Stimulated activated CD4-positive, alpha-beta T cell treated with anti-CD3 and anti-CD28 coated beads, Interleukin-1b, Interleukin-23, amount 100 ng/mL, for 24 hours (primary cell): ENCODE data around the gene TNFRSF8.
"Not testable (repeated sequence)": the region's sequence is repeated elsewhere in the genome, so short reads cannot be mapped to it uniquely, and the experiment has no call there.

Source experiments
- DNase-seq, 4 experiments: peaks; one replicate each; pipeline ENCODE4 v3.0.0-alpha.2; 2020; ENCODE audit warnings: low read depth in 4 of 4, low spot score in 1 of 4

TNFRSF8 gene

DNA sequence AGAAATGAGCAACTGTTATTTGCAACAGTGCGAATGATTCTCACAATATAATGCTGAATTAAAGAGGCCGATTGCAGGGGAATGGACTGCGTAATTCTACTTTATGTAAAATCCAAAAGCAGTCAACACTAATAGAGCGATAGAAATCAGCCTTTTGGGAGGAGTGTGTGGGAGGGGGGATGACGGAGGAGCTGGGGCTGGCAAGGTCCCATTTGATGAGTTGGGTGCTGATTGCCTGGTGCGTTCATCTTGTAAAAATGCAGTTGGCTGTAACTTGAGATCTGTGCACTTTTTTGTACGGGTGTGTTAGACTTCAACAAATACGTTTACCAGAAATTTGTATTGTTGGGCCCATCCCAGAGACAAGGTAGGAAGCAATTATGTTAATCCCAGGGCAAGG is 20.7 kb downstream of the TNFRSF8 start:
- no peak for DNase-seq

DNA sequence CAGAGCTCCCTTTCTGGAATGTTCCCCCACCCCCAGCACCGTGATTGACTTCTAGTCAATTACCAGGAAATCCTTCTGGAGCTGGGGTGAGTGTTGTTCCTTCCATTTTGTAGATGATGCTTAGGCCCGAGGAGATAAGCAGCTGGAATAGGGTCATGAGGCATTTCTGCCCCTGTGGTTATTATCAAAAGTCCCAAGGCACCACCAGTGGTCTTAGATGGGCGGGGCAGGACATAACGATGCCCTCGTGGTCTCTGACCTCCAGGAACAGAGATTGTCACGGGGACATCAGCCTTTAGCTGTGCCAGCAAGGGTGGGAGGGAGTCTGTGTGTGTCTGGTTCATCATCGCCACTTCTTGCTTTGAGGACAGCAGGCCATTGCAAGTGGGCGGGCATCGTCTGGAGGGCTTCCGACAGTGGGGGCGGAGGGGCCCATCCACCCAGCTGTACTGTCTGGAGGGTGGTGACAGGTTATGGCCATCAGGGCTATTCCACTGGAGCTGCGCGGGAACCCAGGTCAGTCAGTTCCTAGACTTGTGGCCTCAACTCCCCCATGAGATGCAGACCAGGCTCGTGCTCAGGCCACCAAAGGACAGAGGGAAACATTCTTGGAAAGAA is 22.6 kb downstream of the TNFRSF8 start:
- no peak for DNase-seq

DNA sequence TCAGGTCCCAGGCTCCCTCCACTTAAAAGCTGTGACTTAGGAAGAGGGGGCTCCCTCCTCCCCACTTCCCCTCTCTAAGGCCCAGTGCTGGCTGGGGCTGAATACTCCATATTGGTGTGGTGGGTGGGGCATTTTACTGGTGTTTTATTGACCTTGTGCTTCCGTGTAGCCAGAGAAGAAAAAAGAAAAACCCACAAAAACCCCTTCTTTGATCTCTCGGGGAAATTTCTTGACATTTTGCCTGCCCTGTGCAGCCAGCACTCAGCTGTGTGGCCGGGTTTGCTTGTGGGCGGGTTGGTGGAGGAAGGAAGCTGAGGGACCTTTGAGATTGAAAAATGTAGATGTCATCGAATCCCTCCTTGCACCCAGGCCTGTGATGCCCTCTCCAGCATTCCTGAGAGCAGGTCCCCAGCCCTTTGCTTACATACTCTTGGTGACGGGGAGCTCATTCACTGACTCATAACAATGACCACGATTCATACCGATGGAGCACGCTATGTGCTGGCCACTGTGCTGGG is 24.8 kb downstream of the TNFRSF8 start:
- DNase-seq: no peak

DNA sequence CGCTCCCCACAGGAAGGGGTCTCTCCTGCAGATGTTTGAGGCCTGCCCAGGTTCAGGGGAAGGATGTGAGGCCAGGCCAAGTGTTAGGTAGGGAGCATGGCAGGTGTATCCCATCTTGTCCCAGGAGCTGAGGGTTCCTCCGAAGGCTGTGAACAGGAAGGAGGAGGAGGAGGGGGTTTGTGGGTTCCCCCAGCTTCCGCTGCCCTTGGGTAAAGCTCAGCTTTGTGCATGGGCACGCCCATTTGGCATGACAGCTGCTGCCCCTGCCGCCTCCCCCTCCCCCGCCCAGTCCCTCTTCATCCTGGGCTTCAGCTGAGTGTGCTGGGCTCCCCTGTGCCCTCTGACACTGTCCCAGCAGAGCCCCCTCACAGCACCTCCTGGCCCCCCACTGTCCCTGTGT is 25.5 kb downstream of the TNFRSF8 start:
- no peak for DNase-seq

DNA sequence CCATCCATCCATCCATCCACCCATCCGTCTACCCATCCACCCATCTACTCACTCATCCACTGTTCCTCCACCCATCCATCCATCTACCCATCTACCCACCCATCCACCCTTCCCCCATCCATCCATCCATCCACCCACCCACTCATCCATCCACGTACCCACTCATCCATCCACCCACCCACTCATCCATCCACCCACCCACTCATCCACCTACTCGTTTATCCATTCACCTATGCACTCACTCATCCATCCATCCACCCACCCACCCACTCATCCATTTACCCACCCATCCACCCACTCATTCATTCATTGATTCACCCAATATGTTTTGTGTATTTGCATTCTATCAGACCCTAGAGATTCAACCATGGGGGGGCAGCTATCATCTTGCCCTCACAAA is 27.2 kb downstream of the TNFRSF8 start:
- DNase-seq: no peak

DNA sequence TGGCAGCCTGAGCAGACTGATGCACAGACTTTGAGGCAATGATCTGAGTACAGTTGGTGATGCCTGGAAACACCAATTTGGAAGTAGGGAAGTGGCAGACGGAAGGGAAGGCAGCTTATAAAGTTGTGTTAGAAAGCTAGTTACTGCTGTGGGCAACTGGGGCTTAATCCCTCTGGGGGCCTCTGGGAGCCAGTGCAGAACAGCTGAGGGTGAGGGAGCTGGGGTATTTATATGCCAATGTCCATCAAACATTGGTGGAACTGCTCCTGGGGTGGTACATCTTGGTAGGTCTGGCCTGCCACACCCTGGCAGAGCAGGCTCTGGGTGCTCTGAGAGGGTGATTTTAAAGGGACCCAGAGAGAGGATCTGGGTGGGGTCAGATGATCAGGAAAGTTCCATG is 28.1 kb downstream of the TNFRSF8 start:
- DNase-seq: no peak

DNA sequence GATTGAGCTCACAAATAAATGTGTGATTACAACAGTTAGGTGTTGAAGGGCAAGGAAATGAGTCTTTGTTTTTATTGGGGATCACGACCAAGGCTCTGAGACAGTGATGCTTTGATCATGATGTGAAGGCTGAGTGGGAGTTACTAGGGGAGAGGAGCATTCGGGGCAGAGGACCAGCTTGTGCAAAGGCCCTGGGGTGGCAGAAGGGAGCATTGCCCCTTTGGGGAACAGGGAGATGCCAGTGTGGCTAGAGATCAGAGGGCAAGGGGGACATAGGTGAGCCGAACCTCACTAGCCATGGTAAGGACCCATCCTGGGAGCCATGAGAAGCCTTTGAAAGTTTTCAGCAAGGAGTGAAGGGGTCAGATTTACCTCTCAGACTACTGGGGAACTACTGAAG is 31.1 kb downstream of the TNFRSF8 start:
- no peak for DNase-seq

DNA sequence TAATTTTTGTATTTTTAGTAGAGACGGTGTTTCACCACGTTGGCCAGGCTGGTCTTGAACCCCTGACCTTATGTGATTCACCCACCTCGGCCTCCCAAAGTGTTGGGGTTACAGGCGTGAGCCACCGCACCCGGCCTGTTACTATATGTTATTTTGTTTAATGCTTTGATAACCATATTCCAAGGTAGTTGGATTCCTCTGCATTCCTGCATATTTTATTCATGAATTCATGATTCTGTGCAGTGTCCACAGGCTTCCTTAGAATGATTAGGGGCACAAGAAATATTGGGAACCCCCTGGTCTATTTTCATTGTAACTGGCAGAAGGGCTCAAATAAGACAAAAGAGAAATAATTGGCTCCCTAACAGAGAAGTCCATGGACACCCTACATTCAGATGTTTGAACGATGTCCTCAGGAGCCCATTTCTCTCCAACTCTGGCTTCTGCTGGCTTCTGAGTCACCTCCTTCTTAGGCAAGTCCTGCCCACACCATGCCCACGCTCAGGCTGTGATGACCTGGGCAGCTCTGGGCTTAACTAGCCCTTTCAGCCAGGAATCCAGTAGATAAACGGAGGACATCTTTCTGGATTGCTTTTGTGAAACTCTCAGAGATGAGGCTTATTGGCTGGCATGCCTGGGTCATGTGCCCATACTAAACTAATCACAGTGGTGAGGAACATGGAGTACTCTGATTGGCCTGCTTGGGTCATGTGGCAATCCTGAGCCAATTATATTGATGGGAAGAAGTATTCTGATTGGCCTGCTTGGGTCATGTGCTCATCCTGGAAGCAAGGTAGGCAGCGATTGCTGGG is 32.6 kb downstream of the TNFRSF8 start:
- DNase-seq: no peak

DNA sequence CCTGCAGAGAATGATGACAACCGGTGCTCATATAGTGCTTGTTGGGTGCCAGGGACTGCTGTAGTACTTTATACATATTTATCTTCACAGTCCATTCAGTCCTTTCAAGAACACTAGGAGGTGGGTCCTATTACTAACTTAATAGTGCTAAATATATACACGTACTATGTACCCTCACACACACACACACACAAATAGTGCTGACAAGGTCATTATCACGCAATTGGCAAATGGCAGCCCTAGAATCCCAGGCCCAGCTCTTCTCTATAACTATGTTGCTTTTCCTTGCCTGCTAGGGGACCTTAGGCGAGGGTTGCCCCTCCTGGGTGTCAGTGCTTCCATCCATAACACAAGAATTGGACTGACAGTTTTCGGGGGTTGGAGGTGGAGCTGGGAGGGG is 33.5 kb downstream of the TNFRSF8 start:
- no peak for DNase-seq

DNA sequence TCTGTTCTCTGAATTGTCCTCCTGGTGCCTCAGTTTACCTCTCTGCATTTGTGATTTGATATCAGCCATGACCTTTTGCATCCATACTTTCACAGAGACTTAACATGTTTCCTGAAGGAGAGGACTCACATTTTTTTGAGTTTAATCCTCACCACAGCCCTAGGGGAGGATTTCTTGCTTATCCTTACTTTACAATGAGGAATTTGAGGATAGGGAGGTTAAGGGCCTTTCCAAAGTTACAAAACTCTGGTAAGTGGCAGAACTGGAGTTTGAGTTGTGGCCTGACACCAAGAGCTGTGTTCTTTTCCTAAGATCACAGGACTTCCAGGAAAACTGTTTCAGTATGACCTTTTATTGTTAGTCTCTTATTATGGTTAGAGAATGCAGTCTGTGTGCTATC is 34.2 kb downstream of the TNFRSF8 start:
- no peak for DNase-seq

DNA sequence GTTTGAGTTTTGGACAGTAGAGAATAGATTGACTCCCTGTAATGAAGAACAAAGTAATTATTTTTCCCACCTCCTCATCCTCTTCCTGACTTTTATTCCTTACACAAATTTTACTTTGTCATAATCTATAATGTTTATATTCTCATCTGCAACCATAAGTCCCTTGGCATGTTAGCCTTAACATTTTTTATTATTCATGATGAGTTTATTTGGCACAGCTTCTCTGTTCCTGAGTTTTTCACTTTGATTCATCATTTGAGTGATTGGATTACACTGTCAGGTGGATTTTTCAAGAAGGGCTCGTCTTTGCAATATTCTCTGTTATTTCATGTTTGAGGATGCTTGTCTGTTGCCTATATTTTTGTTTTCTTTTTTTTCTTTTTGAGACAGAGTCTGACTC is 35.7 kb downstream of the TNFRSF8 start:
- no peak for DNase-seq

DNA sequence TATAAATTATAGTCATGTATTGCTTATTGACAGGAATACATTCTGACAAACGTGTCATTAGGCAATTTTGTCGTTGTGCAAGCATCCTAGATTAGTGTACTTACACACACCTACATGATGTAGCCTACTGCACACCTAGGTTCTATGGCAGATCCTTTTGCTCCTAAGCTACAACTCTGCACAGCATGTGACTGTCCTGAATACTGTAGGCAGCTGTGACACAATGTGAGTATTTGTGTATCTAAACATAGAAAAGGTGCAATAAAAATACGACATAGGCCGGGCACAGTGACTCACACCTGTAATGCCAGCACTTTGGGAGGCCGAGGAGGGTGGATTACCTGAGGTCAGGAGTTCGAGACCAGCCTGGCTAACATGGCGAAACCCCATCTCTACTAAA is 36.5 kb downstream of the TNFRSF8 start:
- no peak for DNase-seq

DNA sequence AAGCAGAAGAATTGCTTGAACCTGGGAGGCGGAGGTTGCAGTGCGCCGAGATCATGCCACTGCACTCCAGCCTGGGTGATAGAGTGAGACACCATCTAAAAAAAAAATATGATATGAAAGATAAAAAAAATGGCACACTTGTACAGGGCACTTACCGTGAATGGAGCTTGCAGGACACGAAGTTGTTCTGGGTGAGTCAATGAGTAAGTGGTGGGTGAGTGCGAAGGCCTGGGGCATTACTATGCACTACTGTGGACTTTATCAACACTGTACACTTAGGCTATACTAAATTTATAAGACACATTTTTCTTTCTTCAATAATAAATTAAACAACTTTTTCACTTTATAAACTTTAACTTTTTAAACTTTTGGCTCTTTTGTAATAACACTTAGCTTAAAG is 37.0 kb downstream of the TNFRSF8 start:
- DNase-seq: no peak

DNA sequence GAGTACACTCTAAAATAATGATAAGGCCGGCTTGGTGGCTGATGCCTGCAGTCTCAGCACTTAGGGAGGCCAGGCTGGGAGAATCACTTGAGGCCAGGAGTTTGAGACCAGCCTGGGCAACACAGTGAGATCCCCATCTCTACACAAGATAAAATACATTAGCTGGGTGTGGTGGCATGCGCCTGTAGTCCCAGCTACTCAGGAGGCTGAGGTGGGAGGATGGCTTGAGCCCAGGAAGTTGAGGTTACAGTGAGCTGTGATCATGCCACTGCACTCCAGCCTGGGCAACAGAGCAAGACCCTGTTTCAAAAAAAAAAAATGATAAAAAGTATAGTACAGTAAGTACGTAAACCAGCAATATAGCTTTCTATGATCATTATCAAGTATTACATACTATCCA is 38.0 kb downstream of the TNFRSF8 start:
- DNase-seq: not testable (repeated sequence)

DNA sequence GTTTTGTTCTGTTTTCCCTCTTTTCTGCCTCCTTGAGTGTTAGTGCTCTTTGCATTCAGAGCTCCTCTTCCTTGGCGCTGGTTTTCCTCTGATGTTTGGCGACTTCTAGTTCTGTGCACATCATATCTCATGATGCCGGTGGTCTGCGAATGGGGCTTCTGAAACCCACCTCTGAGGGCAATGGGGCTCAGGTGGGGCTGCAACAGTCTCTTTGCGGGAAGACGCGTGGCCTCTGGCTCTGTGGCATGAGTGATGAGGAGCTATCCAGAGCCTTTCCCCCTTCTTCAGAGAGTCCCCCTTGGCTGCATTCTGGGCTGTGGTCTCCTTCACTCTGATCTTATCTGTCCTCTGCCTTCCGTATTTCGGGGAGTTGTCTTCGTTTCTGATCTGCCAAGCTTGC is 39.0 kb downstream of the TNFRSF8 start:
- DNase-seq: no peak

DNA sequence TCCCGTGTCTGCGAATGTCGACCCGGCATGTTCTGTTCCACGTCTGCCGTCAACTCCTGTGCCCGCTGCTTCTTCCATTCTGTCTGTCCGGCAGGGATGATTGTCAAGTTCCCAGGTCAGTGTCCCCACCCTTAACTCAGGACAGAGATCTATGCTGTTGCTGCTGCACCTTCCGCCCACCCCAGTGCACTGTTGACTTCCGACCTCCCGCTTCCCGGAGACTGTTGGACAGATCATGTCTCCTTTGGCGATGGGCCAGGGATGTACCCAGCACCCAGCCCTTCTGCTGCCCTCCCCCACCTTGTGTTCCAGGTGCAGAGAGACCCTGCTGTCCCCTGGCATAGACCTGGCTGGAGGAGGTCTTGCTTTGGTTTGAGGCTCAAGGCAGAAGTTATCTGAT is 41.3 kb downstream of the TNFRSF8 start:
- no peak for DNase-seq

DNA sequence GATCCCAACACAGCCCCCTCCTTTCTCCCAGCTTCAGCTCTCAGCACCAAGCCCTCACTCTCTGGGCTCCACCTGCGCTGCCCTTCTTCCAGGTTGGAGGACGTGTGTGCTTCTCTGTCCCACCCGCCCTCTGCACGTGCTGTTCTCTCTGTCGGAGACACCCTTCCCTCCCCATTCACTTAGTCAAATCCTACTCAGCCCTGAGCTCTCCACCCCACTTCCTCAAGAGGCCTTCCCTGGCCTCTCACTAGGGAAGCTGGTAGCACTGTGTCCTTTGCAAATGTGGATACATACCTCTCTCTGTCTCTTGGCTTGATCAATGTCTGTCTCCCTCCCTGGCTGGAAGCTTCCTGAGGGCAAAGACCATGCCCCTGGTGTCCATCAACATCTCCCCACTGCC is 43.0 kb downstream of the TNFRSF8 start:
- DNase-seq: no peak

DNA sequence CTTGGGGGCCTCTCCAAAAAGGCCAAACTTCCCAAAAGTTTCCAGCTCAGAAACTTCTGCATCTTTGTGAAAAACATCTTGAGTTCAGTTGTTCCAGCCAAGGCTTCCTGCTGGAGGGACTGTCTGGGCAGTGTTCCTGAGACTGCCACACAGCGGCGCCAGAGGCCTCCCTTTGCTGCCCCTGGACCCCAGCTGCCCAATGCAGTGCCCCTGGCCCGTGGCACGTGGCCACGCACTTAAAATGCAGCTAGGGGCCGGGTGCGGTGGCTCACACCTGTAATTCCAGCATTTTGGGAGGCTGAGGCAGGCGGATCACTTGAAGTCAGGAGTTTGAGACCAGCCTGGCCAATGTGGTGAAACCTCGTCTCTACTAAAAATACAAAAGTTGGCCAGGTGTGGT is 43.8 kb downstream of the TNFRSF8 start:
- DNase-seq: not testable (repeated sequence)

DNA sequence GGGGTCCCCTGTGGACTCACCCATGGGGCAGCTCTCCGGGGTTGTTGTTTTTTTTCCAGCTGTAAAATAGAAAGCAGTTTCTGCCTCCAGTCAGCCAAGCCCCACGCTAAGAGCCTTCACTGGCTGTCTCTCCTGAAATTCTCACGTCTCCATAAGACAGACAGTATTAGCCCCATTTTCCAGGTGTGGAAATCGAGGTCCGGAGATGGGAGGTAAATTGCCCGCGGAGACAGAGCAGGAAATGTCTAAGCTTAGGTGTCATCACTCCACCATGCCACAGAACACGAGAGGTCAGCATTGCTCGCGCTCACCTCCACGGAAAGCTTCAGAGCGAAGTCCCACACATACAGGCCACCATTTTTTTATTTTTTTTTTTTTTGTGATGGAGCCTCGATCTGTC is 44.6 kb downstream of the TNFRSF8 start:
- no peak for DNase-seq

DNA sequence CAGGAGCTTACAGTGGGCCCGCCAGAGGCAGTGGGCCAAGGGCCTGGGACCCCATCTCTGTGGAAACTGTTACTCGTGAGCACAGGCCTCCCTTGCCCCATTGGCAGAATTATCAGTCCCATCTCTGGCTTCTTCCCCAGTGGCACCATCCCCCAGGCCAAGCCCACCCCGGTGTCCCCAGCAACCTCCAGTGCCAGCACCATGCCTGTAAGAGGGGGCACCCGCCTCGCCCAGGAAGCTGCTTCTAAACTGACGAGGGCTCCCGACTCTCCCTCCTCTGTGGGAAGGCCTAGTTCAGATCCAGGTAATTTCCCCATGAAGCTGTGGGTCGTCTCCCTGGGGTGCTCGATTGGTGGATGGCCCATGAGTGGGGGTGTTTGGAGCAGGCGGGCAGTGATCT is 46.8 kb downstream of the TNFRSF8 start:
- DNase-seq: no peak

DNA sequence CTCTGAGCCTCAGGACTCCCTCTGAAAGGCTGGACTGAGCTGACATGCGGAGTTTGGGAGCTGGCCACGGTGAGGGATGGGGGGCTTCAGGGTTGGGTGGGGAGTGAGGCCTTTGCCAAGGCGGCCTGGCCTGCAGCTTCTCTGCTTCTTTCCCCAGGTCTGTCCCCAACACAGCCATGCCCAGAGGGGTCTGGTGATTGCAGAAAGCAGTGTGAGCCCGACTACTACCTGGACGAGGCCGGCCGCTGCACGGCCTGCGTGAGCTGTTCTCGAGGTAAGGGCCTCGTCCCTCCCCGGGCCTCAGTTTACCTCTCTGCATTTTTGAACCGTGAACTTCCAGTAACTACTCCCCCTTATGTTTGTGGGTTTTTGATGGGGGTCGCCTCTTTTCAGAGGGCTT is 48.6 kb downstream of the TNFRSF8 start:
- no peak for DNase-seq

DNA sequence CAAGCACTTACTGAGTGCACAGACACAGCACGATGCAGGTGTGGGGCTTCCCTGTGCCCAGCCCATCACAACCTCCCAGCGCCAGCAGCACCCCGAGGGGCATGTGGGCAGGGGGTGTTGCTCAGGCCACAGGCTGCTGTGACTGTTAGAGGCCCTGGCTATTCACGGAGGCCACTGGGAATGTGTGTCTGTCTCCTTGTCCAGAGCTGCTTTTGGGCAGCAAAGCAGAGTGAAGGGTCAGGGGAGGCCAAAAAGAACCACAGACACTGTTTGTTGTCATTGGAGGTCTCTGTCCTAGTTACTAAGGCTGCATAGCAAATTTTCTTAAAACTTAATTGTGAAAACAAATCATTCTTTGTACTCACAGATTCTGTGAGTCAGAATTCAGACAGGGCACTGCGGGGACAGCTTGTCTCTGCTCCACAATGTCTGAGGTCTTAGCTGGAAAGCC is 49.6 kb downstream of the TNFRSF8 start:
- no peak for DNase-seq
